GM19239 (cell line): Measurements from ENCODE around the gene DOHH.
"Not testable (repeated sequence)": the region's sequence is repeated elsewhere in the genome, so short reads cannot be mapped to it uniquely, and the experiment has no call there.

Experiments used
- DNase-seq: peaks from one replicate; pipeline ENCODE4 v3.0.0; 2011; ENCODE audit warnings: low spot score; ENCODE audit not compliant: insufficient read length
- FAIRE-seq: peaks from 2 replicates; lab custom pipeline; 2011; peaks lifted over from hg19 to GRCh38; lab: Jason Lieb, UNC

The DOHH gene

DNA sequence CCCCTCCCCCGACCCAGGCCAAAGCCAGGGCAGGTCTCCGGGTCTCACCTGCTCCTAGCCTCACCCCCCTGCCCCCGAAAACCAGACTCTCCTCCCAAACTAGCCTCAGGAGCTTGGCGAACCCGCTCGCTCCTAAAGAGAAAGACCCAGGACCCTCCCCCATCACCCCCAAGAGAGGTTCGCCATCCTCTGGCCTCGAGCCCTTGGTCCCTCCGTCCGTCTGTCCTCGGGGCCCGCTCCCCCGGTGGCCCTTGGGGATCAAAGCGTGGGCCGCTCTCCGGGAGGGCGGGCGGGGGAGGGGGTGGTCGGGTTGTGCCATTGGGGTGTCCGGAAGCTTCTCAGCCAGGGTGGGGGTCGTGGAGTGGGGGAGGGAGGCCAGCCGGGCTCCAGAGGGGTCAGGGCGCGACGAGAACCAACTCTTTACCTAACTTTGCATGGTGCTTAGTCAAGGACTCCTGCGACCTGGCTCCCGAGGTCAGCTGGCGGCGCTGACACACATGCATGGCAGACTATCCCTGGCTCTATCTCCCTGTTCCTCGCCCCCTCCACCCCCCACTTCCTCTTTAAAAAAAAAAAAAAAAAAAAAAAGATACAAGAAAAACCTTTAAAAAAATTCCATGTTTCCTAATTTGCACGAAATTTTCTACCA is 35.8 kb downstream of the DOHH start:
- DNase-seq (no peak), FAIRE-seq (no peak)

DNA sequence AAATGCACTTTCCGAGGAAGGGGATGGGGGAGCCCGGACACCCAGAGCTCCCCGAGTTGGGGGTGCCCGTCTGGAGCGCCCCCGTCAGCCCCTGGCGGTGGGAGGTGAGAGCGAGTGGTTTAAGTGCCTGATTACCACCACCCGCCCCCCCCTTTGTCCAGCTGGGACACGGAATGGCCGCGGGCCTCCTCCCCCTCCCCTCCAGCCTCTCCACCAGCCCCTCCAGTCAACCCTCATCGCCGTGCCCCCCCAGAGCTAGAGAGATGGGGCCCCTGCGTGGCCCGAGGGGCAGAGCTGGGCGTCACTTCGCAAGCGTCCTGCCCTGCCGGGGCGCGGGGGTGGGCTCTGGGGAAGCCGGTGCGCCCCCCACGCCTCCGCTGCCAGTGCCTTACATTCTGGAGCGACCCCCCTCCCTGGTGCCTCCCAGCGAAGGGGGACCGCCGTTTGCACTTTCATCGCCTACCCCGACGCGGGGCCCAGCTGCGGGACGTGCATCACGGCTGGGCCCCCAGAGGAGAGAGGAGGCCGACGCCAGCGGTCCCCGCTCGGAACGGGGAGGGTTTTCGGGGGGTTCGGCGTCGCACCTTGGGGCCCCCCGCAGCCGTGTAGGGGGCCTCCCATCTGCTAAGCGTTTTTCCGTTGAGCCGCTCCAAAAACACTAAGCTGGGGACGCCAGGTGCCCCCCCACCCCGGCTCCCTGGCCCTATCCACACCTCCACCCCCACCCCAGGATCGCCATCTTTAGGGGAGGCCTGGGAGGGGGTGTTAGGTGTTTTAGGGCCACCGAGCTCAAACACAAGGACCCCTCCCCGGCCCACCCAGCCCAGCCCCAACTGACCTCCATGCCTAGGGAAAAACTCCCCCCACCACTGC is 36.5 kb downstream of the DOHH start:
- FAIRE-seq (no peak), DNase-seq (no peak)

DNA sequence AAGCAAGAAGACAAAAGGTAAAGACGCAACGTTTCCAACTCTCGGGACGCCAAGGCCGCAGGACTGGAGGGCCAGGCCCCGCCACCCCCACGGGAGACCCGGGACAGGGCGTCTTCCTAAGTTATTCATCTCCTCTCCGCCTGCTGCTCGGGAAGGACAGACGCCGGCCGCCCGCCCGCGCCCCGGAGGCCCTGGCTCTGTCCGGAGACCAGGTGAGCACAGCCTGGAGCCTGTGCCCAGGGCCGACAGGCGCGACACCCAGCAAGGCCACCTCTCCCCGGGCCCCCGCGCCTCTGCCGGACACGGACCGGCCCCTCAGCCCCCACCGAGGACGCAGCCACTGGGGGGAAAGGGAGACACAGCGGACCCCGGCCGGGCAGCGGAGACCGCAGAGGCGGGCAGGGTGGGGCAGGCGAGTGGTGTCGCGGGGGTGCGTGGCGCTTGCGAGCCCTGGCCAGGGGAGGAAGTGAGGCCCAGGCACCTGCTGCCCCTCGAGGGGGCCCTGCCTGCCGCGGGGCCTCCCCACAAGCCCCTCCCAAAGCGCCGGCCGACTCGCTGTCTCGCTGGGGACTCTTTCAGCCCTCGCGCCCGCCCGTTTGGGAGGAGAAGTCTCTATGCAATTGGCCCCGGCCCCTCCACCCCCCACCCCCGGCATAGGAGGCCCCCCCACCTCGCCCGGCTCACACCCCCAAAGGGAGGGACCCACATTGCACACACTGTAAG is 37.3 kb downstream of the DOHH start:
- FAIRE-seq = no peak
- DNase-seq = no peak

DNA sequence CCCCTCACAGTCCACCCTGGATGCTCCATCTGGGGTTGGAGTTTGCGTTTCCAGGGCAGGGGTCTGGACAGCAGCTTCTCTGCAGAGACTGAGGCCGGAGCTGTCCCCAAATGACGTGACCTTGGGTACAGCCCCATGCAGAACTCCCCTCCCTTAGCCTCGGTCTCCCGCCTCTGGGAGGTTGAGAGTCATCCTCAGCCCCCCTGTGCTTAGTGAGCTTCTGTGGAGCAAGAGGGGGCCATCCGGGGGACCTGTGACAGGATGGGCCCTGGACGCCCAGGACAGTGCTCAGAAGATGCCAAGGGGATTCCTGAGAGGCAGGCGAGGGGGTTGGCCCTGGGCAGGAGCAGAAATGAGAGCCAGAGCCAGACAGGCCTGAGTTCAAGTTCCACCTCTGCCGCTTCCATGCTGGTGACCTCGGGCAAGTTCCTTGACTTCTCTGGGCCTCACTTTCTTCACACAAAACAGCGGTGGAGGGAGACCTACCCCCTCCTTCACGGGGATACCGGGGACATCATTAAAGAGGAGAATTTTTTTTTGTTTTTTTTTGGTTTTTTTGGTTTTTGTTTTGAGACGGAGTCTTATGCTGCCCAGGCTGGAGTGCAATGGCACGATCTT is 40.4 kb downstream of the DOHH start:
- FAIRE-seq (no peak), DNase-seq (no peak)

DNA sequence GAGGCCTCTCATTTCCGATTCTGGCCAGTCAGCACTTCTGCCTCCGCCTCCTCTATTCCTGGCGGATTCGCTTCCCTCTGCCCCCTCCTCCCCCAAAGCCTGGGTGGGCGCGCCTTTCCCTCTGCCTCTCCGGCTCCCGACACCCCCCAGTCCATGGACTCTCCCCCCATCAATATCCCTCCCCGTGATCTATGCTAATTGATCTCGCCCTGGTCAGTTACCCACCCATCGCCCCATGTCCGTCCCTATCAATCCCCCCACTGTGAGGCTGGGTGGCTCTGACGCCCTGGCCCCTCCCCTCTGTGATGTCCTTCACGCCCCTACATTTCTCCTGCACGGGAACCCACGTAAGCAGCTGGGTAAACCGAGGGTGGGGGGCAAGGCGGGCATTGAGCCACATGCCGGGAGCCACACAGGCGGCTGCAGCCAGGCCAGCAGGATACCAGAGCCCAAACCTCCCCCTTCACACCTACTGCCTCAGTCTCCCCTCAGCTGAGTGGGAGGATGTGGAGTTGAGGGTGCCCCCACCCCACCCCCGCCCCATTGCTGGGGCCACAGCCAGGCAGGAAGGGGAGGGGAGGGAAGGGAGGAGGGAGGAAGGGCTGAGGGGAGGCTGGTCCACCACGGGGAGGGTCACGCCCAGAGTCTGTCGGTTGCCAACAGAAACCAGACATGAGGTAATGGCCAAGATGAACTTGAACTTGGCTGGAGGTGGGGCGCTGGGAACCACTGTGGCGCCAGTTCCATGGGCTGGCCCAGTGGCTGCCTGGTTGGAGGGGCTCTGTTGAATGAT is 41.2 kb downstream of the DOHH start:
- FAIRE-seq (no peak), DNase-seq (no peak)

DNA sequence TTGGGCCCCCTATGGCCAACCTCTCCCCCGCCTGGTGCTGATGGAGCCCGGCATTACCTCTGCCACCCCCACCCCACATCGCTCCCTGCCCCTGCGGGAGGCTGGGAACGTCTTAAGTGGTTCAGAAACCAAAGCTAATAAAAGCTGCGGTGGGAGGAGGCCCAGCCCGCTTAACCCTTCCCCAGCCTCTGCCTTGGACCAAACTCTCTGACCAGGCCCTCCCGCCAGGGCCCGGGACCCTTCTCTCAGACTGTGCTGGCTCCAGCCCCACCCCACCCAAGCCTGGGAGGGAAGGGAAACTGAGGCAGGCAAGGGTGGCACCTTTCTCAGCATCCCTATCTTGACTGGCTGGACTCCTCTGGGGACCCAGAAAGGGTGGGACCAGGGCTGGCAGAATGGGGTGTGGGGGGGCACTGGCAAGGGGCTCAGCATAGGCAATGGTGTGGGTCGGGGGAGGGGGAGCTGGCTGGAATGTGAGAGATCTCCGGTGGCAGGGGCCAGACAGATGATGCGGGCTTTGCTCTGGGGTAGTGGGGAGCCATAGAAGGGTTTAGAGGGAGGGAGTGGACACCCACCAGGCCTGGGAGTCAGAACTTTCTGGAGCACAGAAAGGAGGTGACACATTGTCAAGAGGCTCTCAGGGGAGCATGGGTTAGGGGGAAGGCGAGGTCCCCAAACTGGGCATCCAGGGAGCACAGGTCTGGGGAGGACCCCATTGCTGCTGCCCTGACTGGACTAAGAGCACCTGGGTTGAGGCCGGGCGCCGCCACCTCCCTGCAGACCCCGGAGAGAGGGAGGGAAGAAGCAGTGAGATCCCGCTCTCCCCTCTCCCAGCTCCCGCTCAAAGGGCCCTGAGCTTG is 42.0 kb downstream of the DOHH start:
- DNase-seq (no peak), FAIRE-seq (no peak)

DNA sequence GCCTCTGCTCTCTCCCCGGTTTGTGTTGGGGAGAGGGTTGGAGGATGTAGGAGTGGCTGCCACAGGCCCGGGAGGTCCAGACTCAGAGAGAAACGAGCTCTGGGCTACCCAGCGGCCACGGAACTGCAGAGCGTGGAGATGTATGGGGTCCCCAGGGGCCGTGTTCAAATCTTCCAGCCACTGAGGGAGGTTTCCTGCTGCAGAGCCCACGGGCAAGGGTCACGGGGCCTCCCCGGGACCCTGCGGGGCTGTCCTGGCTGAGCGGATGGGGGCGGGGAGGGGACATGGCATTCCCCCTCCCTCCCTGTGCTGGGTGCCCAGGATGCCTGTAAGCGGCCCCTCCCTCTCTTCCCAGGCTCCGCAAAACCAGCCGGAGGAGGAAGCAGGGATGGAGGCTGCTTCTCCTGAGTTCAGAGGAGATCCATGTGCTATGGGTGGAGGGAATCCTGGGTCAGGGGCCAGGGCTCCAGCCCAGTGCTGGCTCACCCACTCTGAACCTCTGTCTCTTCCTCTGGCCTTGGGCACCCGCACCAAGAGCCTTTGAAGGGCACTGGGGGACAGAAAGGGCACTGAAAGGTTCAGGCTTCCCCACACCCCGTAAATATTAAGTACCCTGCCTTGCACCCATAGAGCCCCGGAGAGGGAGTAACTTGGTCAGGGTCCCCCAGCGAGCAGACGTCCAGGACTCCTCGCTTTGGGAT is 42.8 kb downstream of the DOHH start:
- no peak for FAIRE-seq
- no peak for DNase-seq

DNA sequence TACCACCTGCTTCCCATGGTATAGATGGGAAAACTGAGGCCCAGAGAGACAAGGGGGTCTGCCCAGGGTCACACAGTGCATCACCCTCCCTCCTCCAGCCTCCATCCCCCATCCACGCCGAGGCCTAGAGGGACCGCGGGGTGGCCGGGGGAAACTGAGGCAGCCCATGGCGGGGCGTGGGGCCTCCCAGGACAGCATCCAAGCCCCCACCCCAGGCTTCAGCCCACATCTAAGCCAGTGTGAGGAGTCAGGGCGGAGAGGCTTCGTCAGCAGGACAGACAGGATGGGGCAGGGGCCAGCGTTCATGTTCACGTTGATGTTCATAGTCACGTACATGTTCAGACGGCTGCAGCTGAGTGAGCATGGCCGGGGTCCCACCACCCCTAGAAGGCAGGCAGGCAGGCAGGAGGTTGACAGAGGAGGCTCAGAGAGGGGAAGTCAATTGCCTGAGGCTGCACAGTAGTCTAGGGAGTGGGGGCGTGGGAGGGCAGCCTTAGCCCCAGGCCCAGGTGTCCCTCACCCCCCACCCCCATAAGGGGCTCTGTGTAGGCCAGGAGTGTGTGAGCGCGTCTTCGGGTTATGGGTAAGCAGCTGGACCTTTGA is 43.4 kb downstream of the DOHH start:
- no peak for DNase-seq
- no peak for FAIRE-seq

DNA sequence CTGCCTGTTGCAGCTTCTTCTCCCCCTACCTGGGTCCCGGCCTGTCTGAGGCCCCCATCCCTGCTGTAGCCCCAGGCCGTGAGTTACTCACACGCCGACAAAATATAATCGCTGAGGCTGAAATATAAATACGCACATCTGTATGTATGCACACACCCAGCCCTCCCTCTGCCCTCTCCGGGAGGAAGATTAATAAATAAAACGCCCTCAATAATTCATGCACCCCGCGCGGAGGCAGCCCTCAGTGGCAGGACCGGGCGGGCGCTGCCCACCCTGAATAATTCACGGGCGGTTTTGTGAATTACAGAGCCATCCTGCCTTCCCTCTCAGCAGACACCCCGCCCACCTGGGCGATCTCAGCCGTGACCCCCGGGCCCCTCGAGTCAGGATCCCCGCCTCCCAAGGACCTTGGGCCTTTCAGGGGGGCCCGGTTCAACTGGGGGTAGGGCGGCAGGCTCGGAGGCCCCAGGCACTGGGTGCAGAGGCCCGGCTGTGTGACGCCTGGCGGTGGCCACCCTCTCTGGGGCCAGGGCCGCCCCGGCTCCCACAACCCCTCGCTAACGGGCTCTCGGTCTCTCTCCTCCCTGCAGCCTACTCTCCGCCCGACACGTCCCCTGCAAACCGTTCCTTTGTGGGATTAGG is 44.4 kb downstream of the DOHH start:
- DNase-seq (no peak), FAIRE-seq (no peak)

DNA sequence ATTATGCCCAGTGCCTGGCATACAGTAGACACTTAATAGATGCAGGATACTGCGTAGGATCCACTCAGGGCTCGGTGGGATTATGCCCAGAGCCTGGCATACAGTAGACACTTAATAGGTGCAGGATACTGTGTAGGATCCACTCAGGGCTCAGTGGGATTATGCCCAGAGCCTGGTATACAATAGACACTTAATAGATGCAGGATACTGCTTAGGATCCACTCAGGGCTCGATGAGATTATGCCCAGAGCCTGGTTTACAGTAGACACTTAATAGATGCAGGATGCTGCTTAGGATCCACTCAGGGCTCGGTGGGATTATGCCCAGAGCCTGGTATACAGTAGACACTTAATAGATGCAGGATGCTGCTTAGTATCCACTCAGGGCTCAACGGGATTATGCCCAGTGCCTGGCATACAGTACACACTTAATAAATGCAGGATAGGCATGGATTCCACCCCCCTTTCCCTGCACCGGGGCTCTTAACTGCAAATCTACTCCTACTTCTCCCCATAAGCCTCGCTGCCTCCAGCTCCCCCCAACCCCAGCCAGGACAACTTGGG is 45.0 kb downstream of the DOHH start:
- no peak for DNase-seq
- FAIRE-seq = no peak

DNA sequence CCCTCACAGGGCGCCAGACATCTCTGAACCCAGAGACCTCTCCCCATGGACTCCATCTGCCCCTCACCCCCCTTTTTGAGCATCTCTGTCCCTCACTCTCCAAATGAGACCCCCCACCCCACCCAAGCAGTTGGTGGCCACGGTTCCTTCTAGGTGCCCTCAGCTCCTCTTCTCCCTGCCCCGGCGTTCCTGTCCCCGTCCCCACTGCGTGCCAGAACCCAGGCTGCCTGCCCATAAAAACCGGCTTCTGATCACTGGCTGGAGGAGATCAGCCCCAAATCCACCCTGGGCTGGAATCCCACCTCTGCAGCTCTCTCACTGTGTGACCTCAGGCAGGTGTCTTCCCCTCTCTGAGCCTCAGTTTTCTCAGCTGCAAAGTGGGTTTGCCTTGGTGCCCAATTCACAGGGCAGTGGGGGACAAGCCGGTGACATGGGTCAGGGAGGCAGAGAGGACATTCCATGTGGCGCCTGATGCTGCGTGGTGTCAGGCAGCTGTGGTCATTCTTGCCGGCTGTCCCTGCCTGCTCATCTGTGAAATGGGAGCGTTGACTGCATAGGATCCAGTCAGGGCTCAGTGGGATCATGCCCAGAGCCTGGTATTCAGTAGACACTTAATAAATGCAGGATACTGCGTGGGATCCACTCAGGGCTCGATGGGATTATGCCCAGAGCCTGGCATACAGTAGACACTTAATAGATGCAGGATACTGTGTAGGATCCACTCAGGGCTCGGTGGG is 45.6 kb downstream of the DOHH start:
- DNase-seq = no peak
- no peak for FAIRE-seq

DNA sequence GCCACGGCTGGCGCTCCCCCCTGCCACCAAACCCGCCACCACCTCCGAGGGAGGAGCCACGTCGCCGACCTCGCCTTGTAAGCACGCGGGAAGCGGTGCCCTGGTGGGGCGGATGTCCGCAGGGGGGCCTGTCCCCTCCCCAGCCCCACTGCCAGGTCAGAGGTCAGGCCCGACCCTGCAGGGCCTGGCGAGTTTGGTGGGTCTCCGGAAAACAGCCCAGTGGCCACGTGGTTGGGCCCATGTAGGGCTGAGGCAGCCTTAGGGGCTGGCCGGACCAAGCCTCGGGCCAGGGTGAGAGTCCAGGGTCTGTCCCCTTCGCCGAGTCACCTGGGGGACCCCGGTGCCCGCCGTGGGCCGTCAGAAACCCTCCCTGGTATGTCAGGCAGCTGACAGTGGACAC is 46.6 kb downstream of the DOHH start:
- DNase-seq (no peak), FAIRE-seq (no peak)

DNA sequence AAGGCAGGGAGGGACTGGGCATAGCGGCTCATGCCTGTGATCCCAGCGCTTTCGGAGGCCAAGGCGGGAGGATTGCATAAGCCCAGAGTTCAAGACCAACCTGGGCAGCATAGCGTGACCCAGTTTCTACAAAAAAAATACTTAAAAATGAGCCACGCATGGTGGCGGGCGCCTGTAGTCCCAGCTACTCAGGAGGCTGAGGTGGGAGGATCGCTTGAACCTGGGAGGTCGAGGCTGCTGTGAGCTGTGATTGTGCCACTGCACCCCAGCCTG is 47.6 kb downstream of the DOHH start:
- DNase-seq, FAIRE-seq: not testable (repeated sequence)

DNA sequence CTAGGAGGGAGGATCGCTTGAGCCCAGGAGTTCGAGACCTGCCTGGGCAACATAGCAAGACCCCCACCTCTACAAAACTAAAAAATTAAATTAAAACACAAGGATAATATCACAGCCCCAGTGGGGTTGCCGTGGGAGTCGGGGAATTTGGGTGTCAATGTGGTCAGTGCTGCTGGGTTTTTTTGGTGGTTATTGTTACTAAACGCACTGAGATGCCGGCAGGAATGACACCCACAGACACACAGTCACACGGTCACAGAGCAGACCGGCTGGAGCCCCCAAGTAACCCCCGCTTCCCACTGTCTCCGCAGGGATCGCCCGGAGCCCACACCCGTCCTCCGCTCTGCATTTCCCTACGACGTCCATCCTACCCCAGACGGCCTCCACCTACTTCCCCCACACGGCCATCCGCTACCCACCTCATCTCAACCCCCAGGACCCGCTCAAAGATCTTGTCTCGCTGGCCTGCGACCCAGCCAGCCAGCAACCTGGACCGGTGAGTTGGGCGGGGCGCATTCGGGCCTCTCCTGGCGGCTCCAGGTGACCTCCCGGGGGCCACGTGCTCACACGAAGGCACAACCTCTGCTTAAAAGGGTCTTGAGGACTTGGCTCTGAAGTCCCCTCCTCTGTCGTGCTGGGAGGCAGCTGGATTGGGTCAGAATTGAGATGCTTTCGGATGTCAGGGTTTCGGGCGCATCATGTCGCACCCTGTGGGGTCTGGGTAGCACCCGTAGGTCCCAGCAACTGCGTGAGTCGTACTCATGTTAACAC is 48.1 kb downstream of the DOHH start:
- DNase-seq (no peak), FAIRE-seq (no peak)

DNA sequence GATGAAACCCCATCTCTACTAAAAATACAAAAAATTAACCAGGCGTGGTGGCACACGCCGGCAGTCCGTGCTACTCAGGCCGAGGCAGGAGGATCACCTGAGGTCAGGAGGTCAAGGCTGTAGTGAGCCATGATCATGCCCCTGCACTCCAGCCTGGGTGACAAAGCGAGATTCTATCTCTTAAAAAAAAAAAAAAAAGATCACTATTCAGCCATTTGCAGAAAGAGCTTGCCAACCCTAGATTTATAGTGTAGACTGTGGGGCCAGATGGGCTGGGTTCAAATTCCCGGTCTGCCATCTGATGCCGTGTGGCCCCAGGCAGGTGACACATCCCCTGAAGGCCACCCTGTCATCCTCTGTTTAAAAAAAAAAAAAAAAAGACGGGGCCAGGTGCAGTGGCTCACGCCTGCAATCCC is 49.0 kb downstream of the DOHH start:
- FAIRE-seq = no peak

DNA sequence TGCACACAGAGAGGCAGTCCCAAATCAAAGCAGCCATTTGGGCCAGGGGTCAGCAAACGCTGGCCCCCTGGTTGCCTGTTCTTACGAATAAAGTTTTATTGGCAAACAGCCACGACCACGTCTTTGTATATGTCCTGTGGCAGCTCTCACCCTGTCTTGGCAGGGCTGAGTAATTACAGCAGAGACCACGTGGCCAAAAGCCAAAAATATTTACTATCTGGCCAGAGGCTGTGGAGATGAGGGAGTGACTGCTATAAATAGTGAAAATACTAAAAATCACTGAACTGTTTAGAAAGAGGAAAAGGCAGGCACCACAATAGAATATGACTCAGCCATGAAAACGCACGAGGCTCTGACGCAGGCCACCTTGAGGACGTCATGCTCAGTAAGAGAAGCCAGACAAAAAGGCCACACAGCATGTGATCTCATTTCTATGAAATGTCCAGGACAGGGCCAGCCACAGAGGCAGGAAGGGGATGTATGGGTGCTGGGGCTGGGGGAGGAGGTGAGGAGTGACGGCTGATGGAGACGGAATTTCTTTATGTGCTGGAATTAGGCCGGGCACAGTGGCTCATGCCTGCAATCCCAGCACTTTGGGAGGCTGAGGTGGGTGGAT is 49.6 kb downstream of the DOHH start:
- no peak for DNase-seq
- no peak for FAIRE-seq

More for the DNA sequence above, 49.0 kb downstream of the DOHH start:
- DNase-seq = no peak
